ENCODE measurements around the gene HMGXB4. TPM values are rescaled to one million over a fixed set of nuclear protein-coding genes. Genes with fewer than 3 reads are reported as not detected.

Gene HMGXB4
- polyA plus RNA-seq, 6 donors from 2014 or later, result 12.1 to 20.9 (median 16.5) TPM

- Mint-ChIP-seq H3K27ac (peak overlapping the region in 3 of 6 donors; percentile 62 to 86 (median 80)), H3K4me3 (peak overlapping the region in 3 of 8 donors; percentile 6 to 56 (median 36)), H3K36me3 (no peaks in the 10 kb centered on the region), H3K4me1 (peaks cover 52 to 85% (median 67%) of the 10 kb centered on the region in 3 donors), H3K27me3 (no peaks in the 10 kb centered on the region), H3K9me3 (no peaks in the 10 kb centered on the region)
- no peak for ATAC-seq (ENCODE audit: low read depth in 2 of 2)
- DNase-seq, result no peak
Measured at GRCh38 chr22:35307372-35307771, 50.1 kb downstream of the HMGXB4 start.

- no peaks in the 10 kb centered on the region for H3K9me3 Mint-ChIP-seq
- no peak for ATAC-seq (ENCODE audit: low read depth in 2 of 2)
- peaks cover 55 to 84% (median 72%) of the 10 kb centered on the region in 3 donors for H3K4me1 Mint-ChIP-seq
- no peaks in the 10 kb centered on the region for H3K27me3 Mint-ChIP-seq
- peak overlapping the region in 3 of 8 donors; percentile 48 to 77 (median 62) for H3K4me3 Mint-ChIP-seq
- no peaks in the 10 kb centered on the region for H3K36me3 Mint-ChIP-seq
- peak overlapping the region in 2 of 6 donors; percentile 33 to 39 for H3K27ac Mint-ChIP-seq
- no peak for DNase-seq
Measured at GRCh38 chr22:35307892-35308291, 50.6 kb downstream of the HMGXB4 start.

- H3K9me3 Mint-ChIP-seq, result no peaks in the 10 kb centered on the region
- H3K27me3 Mint-ChIP-seq, result no peaks in the 10 kb centered on the region
- no peaks in the 10 kb centered on the region for H3K36me3 Mint-ChIP-seq
- ATAC-seq (ENCODE audit: low read depth in 2 of 2), result peak; percentile 40 to 66
- H3K4me3 Mint-ChIP-seq, result peak overlapping the region in 6 of 8 donors; percentile 48 to 77 (median 72)
- H3K4me1 Mint-ChIP-seq, result peaks cover 52 to 81% (median 73%) of the 10 kb centered on the region in 3 donors
- peak; percentile 21 for DNase-seq
- peak overlapping the region in 3 of 6 donors; percentile 37 to 93 (median 39) for H3K27ac Mint-ChIP-seq
Measured at GRCh38 chr22:35308480-35309021, 51.3 kb downstream of the HMGXB4 start.

GRCh38 chr22:35310556-35311550 lies 53.6 kb downstream of the HMGXB4 start:
- Mint-ChIP-seq H3K9me3 (no peaks in the 10 kb centered on the region), H3K4me1 (peaks cover 57 to 67% (median 66%) of the 10 kb centered on the region in 3 donors), H3K36me3 (no peaks in the 10 kb centered on the region), H3K4me3 (peak overlapping the region in 1 of 8 donors; percentile 31), H3K27ac (peak overlapping the region in 3 of 6 donors; percentile 40 to 57 (median 57)), H3K27me3 (no peaks in the 10 kb centered on the region)
- ATAC-seq (ENCODE audit: low read depth in 2 of 2) (no peak), DNase-seq (no peak)

- Mint-ChIP-seq H3K27me3 (no peaks in the 10 kb centered on the region), H3K27ac (peak overlapping the region in 2 of 6 donors; percentile 26 to 57), H3K9me3 (no peaks in the 10 kb centered on the region), H3K4me3 (no peak overlapping the region), H3K4me1 (peaks cover 51 to 60% (median 60%) of the 10 kb centered on the region in 3 donors), H3K36me3 (no peaks in the 10 kb centered on the region)
- no peak for ATAC-seq (ENCODE audit: low read depth in 2 of 2)
- DNase-seq, result no peak
Measured at GRCh38 chr22:35311551-35311999, 54.3 kb downstream of the HMGXB4 start.

GRCh38 chr22:35312198-35313059 lies 55.1 kb downstream of the HMGXB4 start:
- peak; percentile 18 for DNase-seq
- H3K36me3 Mint-ChIP-seq, result no peaks in the 10 kb centered on the region
- ATAC-seq (ENCODE audit: low read depth in 2 of 2), result peak; percentile 48 to 49
- H3K4me1 Mint-ChIP-seq, result peaks cover 44 to 52% (median 51%) of the 10 kb centered on the region in 3 donors
- no peaks in the 10 kb centered on the region for H3K27me3 Mint-ChIP-seq
- peak overlapping the region in 1 of 8 donors; percentile 13 for H3K4me3 Mint-ChIP-seq
- H3K9me3 Mint-ChIP-seq, result no peaks in the 10 kb centered on the region
- peak overlapping the region in 4 of 6 donors; percentile 14 to 85 (median 73) for H3K27ac Mint-ChIP-seq

GRCh38 chr22:35313311-35314121 lies 56.2 kb downstream of the HMGXB4 start:
- no peaks in the 10 kb centered on the region for H3K36me3 Mint-ChIP-seq

GRCh38 chr22:35314161-35314942 lies 57.1 kb downstream of the HMGXB4 start:
- no peaks in the 10 kb centered on the region for H3K36me3 Mint-ChIP-seq
- H3K27ac Mint-ChIP-seq, result peak overlapping the region in 3 of 6 donors; percentile 31 to 84 (median 38)

More at GRCh38 chr22:35313311-35314121, 56.2 kb downstream of the HMGXB4 start:
- no peak for ATAC-seq (ENCODE audit: low read depth in 2 of 2)
- no peak for DNase-seq
- Mint-ChIP-seq H3K4me3 (no peak overlapping the region), H3K9me3 (no peaks in the 10 kb centered on the region), H3K27ac (peak overlapping the region in 1 of 6 donors; percentile 1), H3K27me3 (no peaks in the 10 kb centered on the region), H3K4me1 (peaks cover 34 to 41% (median 40%) of the 10 kb centered on the region in 3 donors)

GRCh38 chr22:35315141-35315854 lies 58.0 kb downstream of the HMGXB4 start:
- Mint-ChIP-seq H3K4me1 (peaks cover 18 to 25% (median 23%) of the 10 kb centered on the region in 3 donors), H3K36me3 (no peaks in the 10 kb centered on the region), H3K4me3 (no peak overlapping the region), H3K27me3 (no peaks in the 10 kb centered on the region), H3K27ac (no peak overlapping the region), H3K9me3 (no peaks in the 10 kb centered on the region)
- ATAC-seq (ENCODE audit: low read depth in 2 of 2), result no peak
- no peak for DNase-seq

More at GRCh38 chr22:35314161-35314942, 57.1 kb downstream of the HMGXB4 start:
- ATAC-seq (ENCODE audit: low read depth in 2 of 2) (no peak), DNase-seq (no peak)
- Mint-ChIP-seq H3K4me3 (no peak overlapping the region), H3K9me3 (no peaks in the 10 kb centered on the region), H3K27me3 (no peaks in the 10 kb centered on the region), H3K4me1 (peaks cover 25 to 32% (median 32%) of the 10 kb centered on the region in 3 donors)

- no peak overlapping the region for H3K4me3 Mint-ChIP-seq
- H3K4me1 Mint-ChIP-seq, result peaks cover 15 to 18% (median 17%) of the 10 kb centered on the region in 3 donors
- H3K9me3 Mint-ChIP-seq, result no peaks in the 10 kb centered on the region
- DNase-seq (no peak), ATAC-seq (ENCODE audit: low read depth in 2 of 2) (peak in 1 of 2 donors; percentile 12)
- no peaks in the 10 kb centered on the region for H3K36me3 Mint-ChIP-seq
- no peak overlapping the region for H3K27ac Mint-ChIP-seq
- H3K27me3 Mint-ChIP-seq, result no peaks in the 10 kb centered on the region
Measured at GRCh38 chr22:35315855-35316745, 58.8 kb downstream of the HMGXB4 start.
